IMR-90 (cell line): ENCODE data around the gene MAG.

Experiments
- BHLHE40 ChIP-seq: fragments of 150-350 bp; IDR thresholded peaks from 2 replicates; pipeline ENCODE4 v1.6.1; 2016; ENCODE audit warnings: mild to moderate bottlenecking, low read depth, low read length
- CEBPB ChIP-seq: IDR thresholded peaks from 2 replicates; pipeline ENCODE4 v1.6.1; 2012; ENCODE audit warnings: low read depth, low read length, improper control_type of control experiment
- CTCF ChIP-seq: conservative IDR thresholded peaks from 2 replicates; pipeline ENCODE4 v1.5.1; 2012; ENCODE audit warnings: mild to moderate bottlenecking, low read depth, low read length, improper control_type of control experiment
- MXI1 ChIP-seq: IDR thresholded peaks from 2 replicates; pipeline ENCODE4 v1.6.1; 2012; ENCODE audit warnings: low read depth, mild to moderate bottlenecking, low read length, moderate library complexity, borderline replicate concordance
- POLR2A ChIP-seq: IDR thresholded peaks from 2 replicates; pipeline ENCODE4 v1.6.1; 2012; ENCODE audit warnings: mild to moderate bottlenecking, low read depth, low read length

- TF ChIP-seq CTCF (no peak), MXI1 (no peak), CEBPB (no peak), POLR2A (no peak), BHLHE40 (no peak)
These were observed 27.5 kb upstream of the MAG start for GRCh38 chr19:35264268-35265125.
